Lung microvascular endothelial cell (primary cell): Measurements from ENCODE around the gene JAKMIP1. TPM values are rescaled to one million over a fixed set of nuclear protein-coding genes. Genes with fewer than 3 reads are reported as not detected.
A peak's percentile ranks its signal among the peaks of the same experiment; 100 is the strongest.
"Not testable (repeated sequence)": the region's sequence is repeated elsewhere in the genome, so short reads cannot be mapped to it uniquely, and the experiment has no call there.

Experiments used
- DNase-seq, 2 donors: peaks; one replicate each; pipeline versions ENCODE4 v3.0.0 to v3.0.0-alpha.2; 2010; ENCODE audit warnings: low read depth in 2 of 2
- total RNA-seq: library from RNA; depleted of rRNA; stranded (reverse); fragments of >200 nt; gene quantifications from 2 replicates; pipeline ENCODE4 v1.2.1, GENCODE V29; 2014

Gene JAKMIP1
- total RNA-seq, 1 donor from 2014 or later, result not detected

- no peak for DNase-seq
These were observed 56.7 kb downstream of the JAKMIP1 start for GRCh38 chr4:6143603-6144181.

DNA sequence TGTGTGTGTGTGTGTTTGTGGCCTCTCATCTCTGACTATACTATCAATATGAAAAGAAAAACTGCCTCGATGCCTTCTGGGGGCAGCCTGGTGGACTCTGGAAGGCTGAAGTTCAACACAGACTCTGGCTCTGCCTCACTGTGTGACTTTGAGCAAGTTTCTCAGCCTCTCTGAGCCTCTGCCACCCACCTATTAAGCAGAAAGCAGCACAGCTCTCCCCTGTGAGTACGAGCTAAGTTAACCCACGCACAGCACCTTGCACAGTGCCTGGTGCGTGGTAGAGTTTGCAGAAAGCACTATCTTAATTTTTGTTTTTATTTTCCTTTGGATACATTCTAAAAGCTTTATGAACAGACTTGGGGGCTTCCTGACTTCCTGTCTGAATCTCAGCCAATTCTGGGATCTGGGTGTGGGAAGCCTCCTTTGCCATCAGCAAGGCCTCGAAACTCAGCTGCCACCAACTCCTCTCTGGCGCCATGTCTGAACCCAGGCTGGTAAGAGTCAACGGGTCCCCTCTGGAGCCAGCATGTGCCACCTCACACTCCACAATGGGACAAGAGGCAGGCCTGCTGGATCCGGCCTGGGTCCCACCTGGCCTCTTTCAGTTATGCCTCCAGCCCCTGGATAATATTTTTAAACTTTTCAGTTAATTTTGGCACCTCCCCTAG, 57.3 kb downstream of the JAKMIP1 start:
- no peak for DNase-seq

- DNase-seq, result no peak
These were observed 57.8 kb downstream of the JAKMIP1 start for GRCh38 chr4:6142511-6142910.

DNA sequence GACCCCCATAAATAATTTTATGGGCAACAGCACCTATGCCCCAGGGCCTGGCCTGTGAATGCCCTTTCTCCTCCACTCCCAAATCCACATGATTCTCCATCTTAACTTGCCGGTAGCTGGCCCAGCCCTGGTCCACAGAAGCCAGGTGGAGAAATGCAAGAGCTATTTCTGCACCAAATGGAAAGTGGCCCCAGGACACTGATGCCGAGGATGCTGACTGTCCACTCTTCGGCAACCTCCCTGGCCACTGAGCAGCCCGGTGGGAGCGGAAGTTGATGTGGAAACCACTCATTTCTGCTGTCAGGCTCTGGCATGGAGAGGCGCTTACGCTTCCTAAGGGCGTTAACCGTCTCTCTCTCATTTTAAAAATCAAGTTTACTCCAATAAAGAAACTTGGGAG, 58.8 kb downstream of the JAKMIP1 start:
- DNase-seq, result no peak

DNA sequence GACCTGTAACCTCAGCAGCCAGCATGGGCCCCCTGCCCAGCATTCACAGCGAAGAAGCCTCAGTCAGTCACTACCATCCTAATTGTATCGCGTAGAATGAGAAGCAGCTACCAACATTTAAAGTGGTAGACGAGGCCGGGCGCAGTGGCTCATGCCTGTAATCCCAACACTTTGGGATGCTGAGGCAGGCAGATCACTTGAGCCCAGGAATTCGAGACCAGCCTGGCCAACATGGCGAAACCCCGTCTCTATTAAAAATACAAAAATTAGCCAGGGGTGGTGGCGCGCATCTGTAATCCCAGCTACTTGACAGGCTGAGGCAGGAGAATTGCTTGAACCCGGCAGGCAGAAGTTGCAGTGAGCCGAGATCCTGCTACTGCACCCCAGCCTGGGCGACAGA, 59.3 kb downstream of the JAKMIP1 start:
- DNase-seq, result not testable (repeated sequence)

- no peak for DNase-seq
These were observed 62.6 kb downstream of the JAKMIP1 start for GRCh38 chr4:6137747-6138135.

DNA sequence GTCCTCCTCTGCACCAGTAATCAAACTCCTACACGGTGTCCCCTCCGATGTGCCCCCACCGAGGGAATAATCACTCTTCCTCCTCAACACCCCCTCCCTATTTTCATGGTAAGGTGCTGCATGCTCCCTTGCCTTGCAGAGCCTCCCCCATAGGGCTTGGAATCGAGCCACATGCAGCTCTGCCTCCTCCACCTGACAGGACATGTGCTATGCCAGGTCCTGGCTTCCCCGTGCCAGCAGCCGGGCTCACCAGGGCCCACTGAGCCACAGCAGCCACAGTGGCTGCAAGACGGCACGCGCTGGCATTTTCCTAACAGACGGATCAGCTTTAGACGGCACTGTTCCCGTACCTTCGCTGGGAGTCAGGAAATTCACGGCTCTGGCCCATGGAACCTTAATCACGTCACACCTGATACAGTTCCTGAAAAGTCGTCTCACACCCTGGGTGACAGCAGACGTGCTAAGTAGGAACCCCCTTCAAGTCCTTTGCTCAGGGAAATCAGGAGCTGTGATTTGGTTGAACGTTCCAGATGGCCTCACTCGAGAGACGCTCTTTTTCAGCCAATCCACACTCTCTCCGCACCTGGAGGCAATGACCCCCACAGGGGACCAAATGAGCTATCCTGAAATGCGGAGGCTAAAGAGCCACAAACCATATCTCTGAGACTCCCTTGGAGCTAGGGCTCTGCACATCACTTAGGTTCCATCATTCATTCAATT, 63.2 kb downstream of the JAKMIP1 start:
- no peak for DNase-seq

DNA sequence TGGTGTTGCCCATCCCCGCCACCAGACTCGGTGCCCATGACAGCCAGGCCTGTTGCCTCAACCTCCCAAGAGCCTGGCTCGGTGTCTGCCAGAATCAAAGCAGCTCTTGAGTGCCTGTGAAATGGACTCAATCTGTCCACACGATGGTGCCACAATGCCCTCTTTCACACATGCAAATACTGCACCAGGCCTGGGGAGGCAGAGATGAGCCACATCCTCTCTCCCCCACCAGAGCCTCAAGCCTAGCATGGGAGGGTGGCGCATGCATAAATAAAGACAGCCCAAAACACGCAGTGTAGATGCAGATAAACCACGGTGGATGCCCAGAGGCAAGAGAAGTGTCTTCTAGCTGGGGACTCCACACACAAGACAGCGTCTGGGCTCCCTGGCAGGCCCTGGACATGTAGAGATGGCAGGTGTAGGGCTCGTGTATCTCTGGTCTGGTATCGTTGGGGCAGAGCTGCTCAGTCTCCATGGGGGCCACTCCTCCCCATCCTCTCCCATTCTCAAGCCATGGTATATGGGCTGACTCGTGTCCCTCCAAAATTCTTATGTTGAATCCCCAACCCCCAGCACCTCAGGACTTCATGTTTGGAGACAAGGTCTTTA, 65.6 kb downstream of the JAKMIP1 start:
- DNase-seq, result peak; percentile 13 to 29

DNA sequence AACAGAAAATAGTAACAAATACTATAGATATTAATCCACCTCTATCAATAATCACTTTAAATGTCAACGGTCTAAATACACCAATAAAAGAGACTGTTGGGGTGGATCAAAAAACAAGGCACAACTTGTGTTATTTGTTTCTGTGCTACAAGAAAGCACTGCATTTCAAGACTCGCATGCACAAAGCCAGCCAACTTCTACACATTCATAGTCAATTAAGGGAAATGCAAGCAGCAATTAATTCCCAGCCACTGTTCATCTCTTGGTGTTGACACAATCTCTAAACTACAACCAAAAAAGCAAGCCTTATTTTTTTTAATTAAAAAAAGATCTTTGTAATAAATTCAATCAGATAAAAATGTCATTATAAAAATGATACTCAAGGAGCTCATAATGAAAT, 67.6 kb downstream of the JAKMIP1 start:
- no peak for DNase-seq

- no peak for DNase-seq
These were observed 72.0 kb downstream of the JAKMIP1 start for GRCh38 chr4:6128221-6128850.

DNA sequence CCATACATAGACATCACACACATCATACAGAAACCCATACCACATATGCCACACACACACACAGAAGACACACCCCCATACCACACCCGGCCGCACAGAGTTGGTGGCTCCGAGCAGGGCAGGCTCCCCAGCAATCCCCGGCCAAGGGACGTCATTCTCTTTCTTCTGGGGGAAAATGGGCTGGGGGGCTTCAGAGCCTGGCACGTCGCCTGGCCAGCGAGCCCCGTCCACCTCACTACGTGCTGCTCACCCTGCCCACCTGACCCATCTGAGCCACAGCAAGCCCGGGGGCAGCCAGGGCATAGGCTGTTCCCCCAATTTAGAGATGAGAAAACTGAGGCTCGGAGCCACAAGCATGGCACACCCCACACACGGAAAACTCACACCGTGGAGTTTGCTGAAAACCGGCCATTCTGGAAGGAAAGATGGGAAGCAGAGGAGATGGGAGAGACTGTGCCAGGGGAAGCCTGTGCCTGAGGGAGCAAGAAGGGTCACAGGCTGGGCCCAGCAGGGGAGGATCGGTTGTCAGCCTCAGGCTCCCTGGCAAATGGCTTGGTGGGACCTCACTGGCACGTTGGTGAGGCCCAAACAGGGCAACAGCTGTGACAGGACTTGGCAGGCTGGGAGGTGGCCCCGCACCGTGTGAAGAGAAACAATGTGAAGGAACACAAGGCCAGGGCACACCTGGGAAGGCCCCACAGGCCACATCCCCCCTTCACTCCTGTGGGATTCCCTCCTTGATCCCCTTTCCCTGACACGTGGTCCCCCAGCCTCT, 73.2 kb downstream of the JAKMIP1 start:
- DNase-seq, result no peak

DNA sequence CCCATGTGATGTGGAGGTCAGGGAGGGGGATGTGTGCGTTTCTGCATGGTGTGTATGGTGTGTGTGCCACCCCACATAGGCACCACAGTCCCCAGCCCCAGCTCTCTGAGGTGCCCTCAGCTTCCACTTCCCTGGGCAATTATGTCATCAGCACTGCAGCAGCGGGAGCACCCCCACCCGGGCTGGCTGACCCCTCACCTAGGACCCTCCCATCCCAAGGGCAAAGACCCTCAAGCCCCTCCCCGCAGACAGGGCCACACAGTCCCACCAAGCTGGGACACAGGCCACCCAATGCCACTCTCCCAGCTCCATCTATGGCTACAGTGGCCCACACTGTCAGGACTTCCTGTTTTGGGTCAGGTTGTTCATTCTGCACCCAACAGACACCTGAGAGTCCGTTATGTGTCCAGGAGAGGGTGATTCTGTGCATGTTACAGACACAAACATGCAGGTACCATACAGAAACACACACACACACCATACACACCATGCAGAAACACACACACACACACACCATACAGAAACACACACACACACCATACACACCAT, 75.2 kb downstream of the JAKMIP1 start:
- no peak for DNase-seq

DNA sequence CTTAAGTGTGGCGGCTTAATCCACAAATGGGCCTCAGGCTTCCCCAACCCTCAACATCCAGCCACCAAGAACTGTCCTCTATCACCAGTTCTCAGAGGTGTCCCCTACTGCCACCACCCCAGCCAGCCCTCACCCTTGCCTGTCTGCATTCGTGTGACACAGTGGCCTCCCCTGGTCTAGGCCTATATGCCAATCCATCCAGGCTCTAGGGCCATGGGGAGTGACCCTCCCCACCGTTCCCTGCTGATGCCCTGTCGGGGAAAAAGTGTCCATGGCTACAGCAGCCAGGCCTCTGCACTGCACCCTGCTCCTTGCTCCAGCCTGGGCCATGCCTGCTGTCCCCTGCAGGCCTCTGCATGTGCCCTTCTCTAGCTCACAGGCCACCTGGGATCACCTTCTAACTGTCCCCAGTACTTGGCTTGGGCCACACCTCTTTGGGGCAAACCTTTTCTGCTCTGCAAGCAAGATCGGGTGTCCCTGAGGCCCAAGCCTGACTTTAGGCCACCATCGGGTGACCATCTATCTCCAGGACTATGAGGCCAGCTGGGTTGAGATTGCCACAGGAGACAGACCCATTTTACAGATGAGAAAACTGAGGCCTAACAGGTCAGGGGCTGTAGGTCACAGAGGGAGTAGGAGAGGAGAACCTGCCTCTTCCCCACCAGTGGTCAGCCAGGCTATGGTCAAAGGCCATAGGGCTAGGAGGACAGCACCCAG, 75.8 kb downstream of the JAKMIP1 start:
- no peak for DNase-seq

- no peak for DNase-seq
These were observed 76.4 kb downstream of the JAKMIP1 start for GRCh38 chr4:6123976-6124375.

DNA sequence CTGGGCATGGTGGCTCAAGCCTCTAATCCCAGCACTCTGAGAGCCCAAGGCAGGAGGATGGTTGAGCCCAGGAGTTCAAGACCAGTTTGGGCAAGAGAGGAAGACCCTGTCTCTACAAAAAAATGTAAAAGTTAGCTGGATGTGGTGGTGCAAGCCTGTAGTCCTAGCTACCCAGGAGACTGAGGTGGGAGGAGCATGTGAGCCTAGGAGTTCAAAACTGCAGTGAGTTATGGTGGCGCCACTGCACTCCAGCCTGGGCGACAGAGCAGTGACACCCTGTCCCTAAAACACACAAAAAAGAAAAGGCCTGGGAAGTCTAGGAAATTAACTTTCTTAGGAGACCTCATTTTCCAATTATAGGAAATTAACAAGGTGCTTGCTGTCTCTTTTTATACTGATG, 76.8 kb downstream of the JAKMIP1 start:
- no peak for DNase-seq

- no peak for DNase-seq
These were observed 77.2 kb downstream of the JAKMIP1 start for GRCh38 chr4:6123116-6123515.

DNA sequence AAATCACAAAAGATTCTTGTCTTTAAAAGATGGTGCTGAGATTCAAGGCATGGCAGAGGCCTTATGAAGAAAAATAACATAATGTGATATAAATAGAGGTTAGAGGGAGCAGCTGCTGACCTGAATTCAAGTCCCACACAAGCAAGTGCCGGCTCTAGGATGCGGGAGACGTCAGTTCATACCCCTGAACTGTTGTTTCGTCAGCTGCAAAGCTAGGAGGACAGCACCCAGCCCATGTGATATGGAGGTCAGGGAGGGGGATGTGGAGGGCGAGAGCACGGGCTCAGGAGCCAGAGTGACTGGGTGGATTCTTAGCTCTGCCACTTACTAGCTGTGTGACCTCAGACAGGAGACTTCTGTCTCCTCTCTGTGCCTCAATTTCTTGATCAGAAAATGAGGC, 77.9 kb downstream of the JAKMIP1 start:
- no peak for DNase-seq

- DNase-seq, result no peak
These were observed 78.4 kb downstream of the JAKMIP1 start for GRCh38 chr4:6121941-6122340.

DNA sequence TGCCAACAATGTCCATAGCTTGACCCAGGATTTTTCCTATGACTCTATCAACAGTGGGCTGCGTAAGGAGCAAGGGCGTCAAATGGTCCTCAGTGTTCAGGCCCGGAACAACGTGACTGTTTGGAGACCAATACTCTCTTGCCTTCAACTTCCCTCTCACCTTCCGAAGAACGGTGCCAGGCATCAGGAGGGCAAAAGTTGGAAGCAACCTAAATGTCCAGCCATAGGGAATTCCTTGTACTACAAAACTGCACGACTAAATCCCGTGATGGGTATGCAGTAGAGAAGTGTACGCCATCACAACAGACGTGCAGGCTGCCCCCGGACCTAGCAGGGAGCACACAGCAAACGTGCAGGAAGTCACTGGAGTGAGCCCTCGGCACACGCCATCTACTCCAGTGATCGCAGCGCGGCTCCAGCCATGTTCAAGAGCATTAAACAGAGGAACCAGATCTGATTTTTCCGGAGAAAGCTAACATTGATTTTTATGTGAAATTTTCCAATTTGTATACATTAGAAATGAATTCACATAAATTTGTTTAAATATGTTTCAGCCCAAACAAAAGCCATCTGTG, 79.0 kb downstream of the JAKMIP1 start:
- no peak for DNase-seq

DNA sequence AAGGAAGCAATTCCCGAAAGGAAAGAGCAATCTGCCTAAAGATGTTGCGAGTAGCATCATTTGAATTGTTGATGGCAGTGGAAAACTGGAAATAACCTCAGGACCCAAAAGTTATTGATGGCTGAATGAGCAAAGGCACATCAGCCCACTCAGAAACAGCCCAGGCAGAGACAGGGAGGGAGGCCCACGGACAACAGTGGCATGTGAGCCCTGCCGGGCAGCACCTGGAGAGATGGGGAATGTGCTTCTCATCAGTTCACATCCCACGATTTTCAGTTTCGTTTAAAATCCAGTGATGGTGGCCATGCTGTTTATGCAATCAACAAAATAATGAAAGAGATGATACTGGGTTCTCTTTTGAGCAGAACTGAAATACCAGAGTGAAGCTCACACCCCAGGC, 80.0 kb downstream of the JAKMIP1 start:
- DNase-seq, result no peak
